Left ventricle myocardium inferior (tissue), 1 donor: Measurements from ENCODE around the gene SLC26A4. TPM values are rescaled to one million over a fixed set of nuclear protein-coding genes. Genes with fewer than 3 reads are reported as not detected.

Source experiments
- DNase-seq: peaks from one replicate; pipeline ENCODE4 v3.0.0-alpha.2; 2020
- H3K27ac ChIP-seq: fragments of 200-600 bp; replicated peaks from 2 replicates; pipeline ENCODE4 v1.8.0; 2021
- H3K27me3 ChIP-seq: fragments of 200-600 bp; 2 replicates; pipeline ENCODE4 v1.8.0; 2021; ENCODE audit warnings: low read depth
- H3K36me3 ChIP-seq: fragments of 200-600 bp; 2 replicates; pipeline ENCODE4 v1.8.0; 2021
- H3K4me1 ChIP-seq: fragments of 200-600 bp; 2 replicates; pipeline ENCODE4 v1.8.0; 2021
- H3K4me3 ChIP-seq: fragments of 200-600 bp; 2 replicates; pipeline ENCODE4 v1.8.0; 2021; ENCODE audit warnings: mild to moderate bottlenecking, moderate library complexity
- H3K9me3 ChIP-seq: fragments of 200-600 bp; replicated peaks from 2 replicates; pipeline ENCODE4 v1.8.0; 2021
- CTCF ChIP-seq: fragments of 200-600 bp; IDR thresholded peaks from 2 replicates; pipeline ENCODE4 v1.8.0; 2021; ENCODE audit warnings: antibody characterized with exemption, mild to moderate bottlenecking, borderline replicate concordance
- intact Hi-C: fragments of 100-400 bp; cut with micrococcal nuclease; formaldehyde crosslinking; loops from one replicate; pipeline ENCODE4 v1.11.0; 2022
- total RNA-seq: library from RNA; stranded (reverse); fragmentation: NEBNext Ultra II Directional; extraction: Animal tissue kit (Norgen Biotek cat#: 25700); gene quantifications from one replicate; pipeline ENCODE4 v1.2.1, GENCODE V29; 2021
- donor health status: DM: no; HTN: yes; CAD: no; lungs with severe emphysema.

Gene SLC26A4
- total RNA-seq, 1 donor from 2014 or later: 0.41 TPM

GRCh38 chr7:107659666-107660065, 962 bp upstream of the SLC26A4 start:
- peaks cover 23% of the 10 kb centered on the region for H3K27me3 ChIP-seq
- no peak for TF ChIP-seq CTCF

GRCh38 chr7:107661081-107661864, 645 bp downstream of the SLC26A4 start:
- no peak overlapping the region for H3K27ac ChIP-seq
- H3K4me1 ChIP-seq: peaks cover 18% of the 10 kb centered on the region
- peak; percentile 36 for DNase-seq
- intact Hi-C loops: no loop called here
- peaks cover 25% of the 10 kb centered on the region for H3K27me3 ChIP-seq
- H3K36me3 ChIP-seq: no peaks in the 10 kb centered on the region
- peak; percentile 42 for TF ChIP-seq CTCF
- H3K9me3 ChIP-seq: no peaks in the 10 kb centered on the region
- peak overlapping the region; percentile 71 for H3K4me3 ChIP-seq

More at GRCh38 chr7:107659666-107660065, 962 bp upstream of the SLC26A4 start:
- H3K9me3 ChIP-seq: no peaks in the 10 kb centered on the region
- H3K4me3 ChIP-seq: no peak overlapping the region
- H3K27ac ChIP-seq: no peak overlapping the region
- intact Hi-C loops: no loop called here
- H3K36me3 ChIP-seq: no peaks in the 10 kb centered on the region
- no peak for DNase-seq
- H3K4me1 ChIP-seq: peaks cover 18% of the 10 kb centered on the region

- Histone ChIP-seq H3K4me3 (peak overlapping the region; percentile 71), H3K9me3 (no peaks in the 10 kb centered on the region), H3K36me3 (no peaks in the 10 kb centered on the region), H3K27me3 (peaks cover 28% of the 10 kb centered on the region), H3K27ac (no peak overlapping the region), H3K4me1 (peaks cover 18% of the 10 kb centered on the region)
- DNase-seq: no peak
- intact Hi-C loops: no loop called here
- no peak for TF ChIP-seq CTCF
Observed at GRCh38 chr7:107661865-107662379, 1.3 kb downstream of the SLC26A4 start.

- no peak for DNase-seq
- Histone ChIP-seq H3K9me3 (no peaks in the 10 kb centered on the region), H3K36me3 (no peaks in the 10 kb centered on the region), H3K27ac (no peak overlapping the region), H3K4me3 (no peak overlapping the region), H3K4me1 (peaks cover 18% of the 10 kb centered on the region), H3K27me3 (peaks cover 28% of the 10 kb centered on the region)
- intact Hi-C loops: no loop called here
- TF ChIP-seq CTCF: no peak
Observed at GRCh38 chr7:107663196-107663595, 2.6 kb downstream of the SLC26A4 start.

- Histone ChIP-seq H3K9me3 (no peaks in the 10 kb centered on the region), H3K27ac (no peak overlapping the region), H3K36me3 (no peaks in the 10 kb centered on the region), H3K4me1 (peaks cover 3% of the 10 kb centered on the region), H3K27me3 (peaks cover 9% of the 10 kb centered on the region), H3K4me3 (no peak overlapping the region)
- DNase-seq: no peak
- no peak for TF ChIP-seq CTCF
- intact Hi-C loops: no loop called here
Observed at GRCh38 chr7:107666790-107667189, 6.2 kb downstream of the SLC26A4 start.
